Panc1 (cell line): ENCODE data around the gene EFL1. TPM values are rescaled to one million over a fixed set of nuclear protein-coding genes. Genes with fewer than 3 reads are reported as not detected.
"Not testable (repeated sequence)": the region's sequence is repeated elsewhere in the genome, so short reads cannot be mapped to it uniquely, and the experiment has no call there.

Source experiments
- ATAC-seq: fragments of 200-7000 bp; cut with Tn5 transposase; 2 replicates; pipeline ENCODE4 v1.9.1; 2020; ENCODE audit warnings: mild to moderate bottlenecking, moderate library complexity
- Bru-seq: library from RNA; stranded (reverse); fragments of 400-500 nt; gene quantifications from one replicate; lab custom pipeline; 2021; lab: Mats Ljungman, UMichigan
- BruChase-seq, 2 experiments: library from RNA; stranded (reverse); fragments of 400-500 nt; gene quantifications; one replicate each; lab custom pipeline; 2021; lab: Mats Ljungman, UMichigan
- BruUV-seq: library from RNA; stranded (reverse); fragments of 400-500 nt; replicated peaks from 2 replicates; lab custom pipeline; 2021; lab: Mats Ljungman, UMichigan
- CTCF ChIA-PET: fragments of 300-600 bp; sonication (Branson Sonifier 250); formaldehyde crosslinking; loops from one replicate; lab custom pipeline; 2022; ENCODE audit warnings: antibody characterized with exemption; lab: Charles Lee
- POLR2A ChIA-PET: fragments of 300-600 bp; sonication (Branson Sonifier 250); formaldehyde crosslinking; loops from one replicate; lab custom pipeline; 2022; ENCODE audit warnings: antibody characterized with exemption; lab: Charles Lee
- DNase-seq: peaks from one replicate; pipeline ENCODE4 v3.0.0-alpha.2; 2010; ENCODE audit warnings: low read depth, low spot score
- H3K27ac ChIP-seq: 2 replicates; pipeline ENCODE4 v1.5.1; 2011; ENCODE audit warnings: mild to moderate bottlenecking, low read length, inconsistent platforms
- H3K27me3 ChIP-seq: fragments of 200-500 bp; sonication (Bioruptor generic); 2 replicates; pipeline ENCODE4 v1.6.0; 2014; ENCODE audit warnings: low read length, inconsistent platforms; ENCODE audit not compliant: control insufficient read depth, insufficient read depth
- H3K36me3 ChIP-seq: fragments of 200-500 bp; sonication (Bioruptor generic); 2 replicates; pipeline ENCODE4 v1.5.1; 2014; ENCODE audit warnings: inconsistent platforms, mild to moderate bottlenecking, low read length, moderate library complexity; ENCODE audit not compliant: control insufficient read depth, insufficient read depth
- H3K4me1 ChIP-seq: 2 replicates; pipeline ENCODE4 v1.5.1; 2011; ENCODE audit warnings: inconsistent platforms, mild to moderate bottlenecking, low read length, moderate library complexity; ENCODE audit not compliant: control insufficient read depth, insufficient read depth
- H3K4me3 ChIP-seq, 2 experiments: 2 replicates each; pipeline ENCODE4 v1.5.1; 2011 to 2012; ENCODE audit warnings: low read depth in 2 of 2, low read length in 2 of 2, mild to moderate bottlenecking in 2 of 2, inconsistent platforms in 1 of 2, moderate library complexity in 1 of 2
- H3K9me3 ChIP-seq: fragments of 200-500 bp; sonication (Bioruptor generic); 2 replicates; pipeline ENCODE4 v1.5.1; 2014; ENCODE audit warnings: low read depth, mild to moderate bottlenecking, inconsistent platforms, low read length, moderate library complexity; ENCODE audit not compliant: control insufficient read depth, insufficient read depth
- POLR2AphosphoS5 ChIP-seq: IDR thresholded peaks from 2 replicates; pipeline ENCODE4 v1.6.1; 2012; ENCODE audit warnings: mild to moderate bottlenecking, low read depth, low read length, moderate library complexity
- SIN3A ChIP-seq: IDR thresholded peaks from 2 replicates; pipeline ENCODE4 v1.6.1; 2012; ENCODE audit warnings: low read depth, mild to moderate bottlenecking, low read length, moderate library complexity, borderline replicate concordance; ENCODE audit not compliant: insufficient read depth
- TCF7L2 ChIP-seq: IDR thresholded peaks from 2 replicates; pipeline ENCODE4 v1.6.1; 2011; ENCODE audit warnings: mild to moderate bottlenecking, low read depth, low read length, inconsistent platforms
- in situ Hi-C: cut with HindIII; loops from 2 replicates; pipeline ENCODE4 v1.10.0; 2016; ENCODE audit warnings: low sequenced_read_pairs, low pct_unique_long_range_greater_than_20kb
- intact Hi-C: fragments of 100-400 bp; cut with micrococcal nuclease; formaldehyde crosslinking; loops from one replicate; pipeline ENCODE4 v1.10.0; 2022; ENCODE audit not compliant: unreplicated experiment
- long read RNA-seq: library from polyadenylated mRNA; unstranded; transcript quantifications from one replicate; pipeline ENCODE4 v2.0.0, GENCODE V29; 2021; ENCODE audit not compliant: unreplicated experiment
- polyA plus RNA-seq: library from polyadenylated mRNA; unstranded; fragments of >200 nt; gene quantifications from one replicate; pipeline ENCODE4 v1.2.1, GENCODE V29; 2012; ENCODE audit warnings: missing spikeins; ENCODE audit not compliant: insufficient read length
- total RNA-seq: library from RNA; stranded (reverse); gene quantifications from one replicate; pipeline ENCODE4 v1.2.1, GENCODE V29; 2021; ENCODE audit not compliant: unreplicated experiment
- TF ChIP-seq, protein P1 (sequence below): fragments of 450-650 bp; IDR thresholded peaks from 2 replicates; pipeline ENCODE4 v1.5.1; 2017; ENCODE audit warnings: mild to moderate bottlenecking
- TF ChIP-seq, protein P2 (sequence below), 2 experiments: IDR thresholded peaks; 2 replicates each; pipeline ENCODE4 v1.6.1; 2011 to 2012; ENCODE audit warnings: low read depth in 2 of 2, control low read depth in 1 of 2, low read length in 1 of 2, mild to moderate bottlenecking in 1 of 2, moderate library complexity in 1 of 2; ENCODE audit not compliant: insufficient read depth in 1 of 2

The EFL1 gene
- total RNA-seq, result 20.2 TPM
- polyA plus RNA-seq, result 8.4 TPM
- percentile 75 among the genes with signal in this experiment for Bru-seq, nascent RNA
- percentile 60 among the genes with signal in this experiment for BruChase-seq, experiment 1, labeled RNA remaining after a 2-hour chase
- BruChase-seq, experiment 2, labeled RNA remaining after a 6-hour chase, result percentile 61 among the genes with signal in this experiment
- long read RNA-seq, transcript EFL1-201 (20 exons, 3,675 nt), result major isoform, 24 of 43 reads
- long read RNA-seq, partial matches to known transcripts, result 7 of 43 reads
- long read RNA-seq, other reads (novel, unspliced or antisense), result 10 of 43 reads

DNA sequence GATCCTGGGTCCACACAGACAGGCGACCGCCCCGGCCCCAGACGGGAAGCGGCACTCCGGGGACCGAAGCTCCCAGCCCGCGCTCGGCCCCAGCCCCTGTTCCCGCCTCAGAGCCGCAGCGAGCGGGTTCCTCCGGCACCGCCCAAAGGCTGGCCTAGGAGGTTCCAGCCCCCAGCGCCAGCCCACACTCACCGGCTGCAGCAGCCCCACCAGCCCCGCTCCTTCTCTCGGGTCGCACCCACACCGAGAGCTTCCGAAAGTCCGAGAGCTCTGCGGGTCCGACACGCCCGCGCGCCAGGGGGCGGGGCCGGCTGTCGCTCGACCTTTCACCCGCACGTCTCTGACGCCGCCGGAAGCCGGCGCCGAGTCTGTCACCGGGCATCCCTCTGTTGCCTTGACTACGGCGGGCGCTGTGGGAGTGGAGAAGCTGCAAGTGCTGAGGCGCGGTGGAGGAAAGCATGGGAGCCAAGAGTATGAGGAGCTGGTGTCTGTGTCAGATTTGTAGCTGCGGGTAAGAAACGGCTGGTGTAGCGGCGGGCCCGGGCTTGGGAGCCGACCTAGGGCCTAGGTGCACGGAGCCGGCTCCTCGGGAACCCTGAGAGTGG, at the start of gene EFL1, which contains the start of gene SAXO2:
EFL1 (minus strand) TSS at position 313 of the 605 bp plus-strand sequence. CDS start 956 bp downstream, outside the sequence.
SAXO2 (plus strand) TSS at position 397 of the 605 bp plus-strand sequence; CDS start at position 459, 62 bp downstream.
- intact Hi-C loops, result no loop called here
- POLR2A ChIA-PET, result interaction anchor here (0.6 kb wide), 1 partner anchor 685 kb away, joined by 8 read pairs; no protein-coding TSS in a partner anchor
- in situ Hi-C loops, result no loop called here

DNA sequence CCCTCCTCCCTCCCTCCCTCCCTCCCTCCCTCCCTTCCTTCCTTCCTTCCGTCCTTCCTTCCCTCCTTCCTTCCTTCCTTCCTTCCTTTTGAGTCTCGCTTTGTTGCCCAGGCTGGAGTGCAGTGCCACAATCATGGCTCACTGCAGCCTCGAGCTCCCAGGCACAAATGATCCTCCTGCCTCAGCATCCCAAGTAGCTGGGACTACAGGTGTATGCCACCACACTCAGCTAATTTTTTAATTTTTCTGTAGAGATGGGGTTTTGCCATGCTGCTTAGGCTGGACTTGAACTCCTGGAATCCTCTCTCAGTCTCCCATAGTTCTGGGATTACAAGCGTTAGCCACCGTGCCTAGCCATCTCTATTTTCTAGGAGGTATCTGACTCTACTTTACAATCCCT, 48.8 kb upstream of the EFL1 start:
- intact Hi-C loops, H3K4me1 ChIP-seq, DNase-seq, BruUV-seq, ATAC-seq, H3K27me3 ChIP-seq, CTCF ChIA-PET, H3K9me3 ChIP-seq, POLR2A ChIA-PET, in situ Hi-C loops, H3K4me3 ChIP-seq, H3K36me3 ChIP-seq, H3K27ac ChIP-seq: not testable (repeated sequence)

More for the DNA sequence above, at the start of gene EFL1, which contains the start of gene SAXO2:
- ATAC-seq (peak; percentile 98), DNase-seq (peak; percentile 27)
- TF ChIP-seq, protein P1, sequence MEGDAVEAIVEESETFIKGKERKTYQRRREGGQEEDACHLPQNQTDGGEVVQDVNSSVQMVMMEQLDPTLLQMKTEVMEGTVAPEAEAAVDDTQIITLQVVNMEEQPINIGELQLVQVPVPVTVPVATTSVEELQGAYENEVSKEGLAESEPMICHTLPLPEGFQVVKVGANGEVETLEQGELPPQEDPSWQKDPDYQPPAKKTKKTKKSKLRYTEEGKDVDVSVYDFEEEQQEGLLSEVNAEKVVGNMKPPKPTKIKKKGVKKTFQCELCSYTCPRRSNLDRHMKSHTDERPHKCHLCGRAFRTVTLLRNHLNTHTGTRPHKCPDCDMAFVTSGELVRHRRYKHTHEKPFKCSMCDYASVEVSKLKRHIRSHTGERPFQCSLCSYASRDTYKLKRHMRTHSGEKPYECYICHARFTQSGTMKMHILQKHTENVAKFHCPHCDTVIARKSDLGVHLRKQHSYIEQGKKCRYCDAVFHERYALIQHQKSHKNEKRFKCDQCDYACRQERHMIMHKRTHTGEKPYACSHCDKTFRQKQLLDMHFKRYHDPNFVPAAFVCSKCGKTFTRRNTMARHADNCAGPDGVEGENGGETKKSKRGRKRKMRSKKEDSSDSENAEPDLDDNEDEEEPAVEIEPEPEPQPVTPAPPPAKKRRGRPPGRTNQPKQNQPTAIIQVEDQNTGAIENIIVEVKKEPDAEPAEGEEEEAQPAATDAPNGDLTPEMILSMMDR, result no peak
- peak; percentile 62; the same call in 1 of the 2 replicates for TF ChIP-seq POLR2AphosphoS5
- no peak for TF ChIP-seq SIN3A
- no peak for TF ChIP-seq TCF7L2
- TF ChIP-seq, protein P2, sequence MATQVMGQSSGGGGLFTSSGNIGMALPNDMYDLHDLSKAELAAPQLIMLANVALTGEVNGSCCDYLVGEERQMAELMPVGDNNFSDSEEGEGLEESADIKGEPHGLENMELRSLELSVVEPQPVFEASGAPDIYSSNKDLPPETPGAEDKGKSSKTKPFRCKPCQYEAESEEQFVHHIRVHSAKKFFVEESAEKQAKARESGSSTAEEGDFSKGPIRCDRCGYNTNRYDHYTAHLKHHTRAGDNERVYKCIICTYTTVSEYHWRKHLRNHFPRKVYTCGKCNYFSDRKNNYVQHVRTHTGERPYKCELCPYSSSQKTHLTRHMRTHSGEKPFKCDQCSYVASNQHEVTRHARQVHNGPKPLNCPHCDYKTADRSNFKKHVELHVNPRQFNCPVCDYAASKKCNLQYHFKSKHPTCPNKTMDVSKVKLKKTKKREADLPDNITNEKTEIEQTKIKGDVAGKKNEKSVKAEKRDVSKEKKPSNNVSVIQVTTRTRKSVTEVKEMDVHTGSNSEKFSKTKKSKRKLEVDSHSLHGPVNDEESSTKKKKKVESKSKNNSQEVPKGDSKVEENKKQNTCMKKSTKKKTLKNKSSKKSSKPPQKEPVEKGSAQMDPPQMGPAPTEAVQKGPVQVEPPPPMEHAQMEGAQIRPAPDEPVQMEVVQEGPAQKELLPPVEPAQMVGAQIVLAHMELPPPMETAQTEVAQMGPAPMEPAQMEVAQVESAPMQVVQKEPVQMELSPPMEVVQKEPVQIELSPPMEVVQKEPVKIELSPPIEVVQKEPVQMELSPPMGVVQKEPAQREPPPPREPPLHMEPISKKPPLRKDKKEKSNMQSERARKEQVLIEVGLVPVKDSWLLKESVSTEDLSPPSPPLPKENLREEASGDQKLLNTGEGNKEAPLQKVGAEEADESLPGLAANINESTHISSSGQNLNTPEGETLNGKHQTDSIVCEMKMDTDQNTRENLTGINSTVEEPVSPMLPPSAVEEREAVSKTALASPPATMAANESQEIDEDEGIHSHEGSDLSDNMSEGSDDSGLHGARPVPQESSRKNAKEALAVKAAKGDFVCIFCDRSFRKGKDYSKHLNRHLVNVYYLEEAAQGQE (IDR thresholded peaks at IDR 0.05; ENCODE audit: insufficient read depth in 1 of 2, low read depth in 2 of 2, low read length in 1 of 2), result no peak
- H3K4me1 ChIP-seq, result peaks cover 10% of the 10 kb centered on the region
- H3K36me3 ChIP-seq, result peaks cover 5% of the 10 kb centered on the region; the same call in 1 of the 2 replicates
- BruUV-seq, result no TSS peak
- CTCF ChIA-PET, result no interaction called here
- no peaks in the 10 kb centered on the region for H3K27me3 ChIP-seq
- H3K4me3 ChIP-seq, result peak within 1 kb of the TSS; percentile 66 to 74
- H3K27ac ChIP-seq, result peak within 1 kb of the TSS; percentile 71
- no peaks in the 10 kb centered on the region for H3K9me3 ChIP-seq
